Measurements from ENCODE around the gene ANKRD29. TPM values are rescaled to one million over a fixed set of nuclear protein-coding genes. Genes with fewer than 3 reads are reported as not detected.

The ANKRD29 gene
- total and polyA plus RNA-seq, 2 experiments from 2014 or later = 6.6 to 36.6 TPM

Small RNA genes within 50 kb of the gene (small RNA-seq; reads per million reads assigned to genes)
- gene RF00019 (ENCODE audit: low replicate concordance) = not detected

Other genes with a start within 250 kb of the ANKRD29 start
- 22.1 and 23.7 TPM in 2 replicates for gene RIOK3, start 209.6 kb downstream of the ANKRD29 start, total RNA-seq (2014; rRNA removed; shearing (Covaris generic))
- 20.8 and 22.7 TPM in 2 replicates for gene RIOK3, start 209.6 kb downstream of the ANKRD29 start, polyA plus RNA-seq (2016; fragmentation: Nextera tagmentation; extraction: Ambion mirVana)
- gene RMC1, start 159.4 kb downstream of the ANKRD29 start, total RNA-seq (2014; rRNA removed; shearing (Covaris generic)) = 18.9 and 23.3 TPM in 2 replicates
- gene RMC1, start 159.4 kb downstream of the ANKRD29 start, polyA plus RNA-seq (2016; fragmentation: Nextera tagmentation; extraction: Ambion mirVana) = 23.6 and 24.6 TPM in 2 replicates
- 41.7 and 45.1 TPM in 2 replicates for gene NPC1, start 76.4 kb downstream of the ANKRD29 start, total RNA-seq (2014; rRNA removed; shearing (Covaris generic))
- 18.3 and 18.4 TPM in 2 replicates for gene NPC1, start 76.4 kb downstream of the ANKRD29 start, polyA plus RNA-seq (2016; fragmentation: Nextera tagmentation; extraction: Ambion mirVana)
- 2.6 and 4.9 TPM in 2 replicates for gene LAMA3, start 26.5 kb upstream of the ANKRD29 start, total RNA-seq (2014; rRNA removed; shearing (Covaris generic))
- gene LAMA3, start 26.5 kb upstream of the ANKRD29 start, polyA plus RNA-seq (2016; fragmentation: Nextera tagmentation; extraction: Ambion mirVana) = 3.3 and 3.9 TPM in 2 replicates